HepG2 (cell line): ENCODE results near the gene EFNA4. TPM values are rescaled to one million over a fixed set of nuclear protein-coding genes. Genes with fewer than 3 reads are reported as not detected.

ENCODE experiments used
- BCL6 ChIP-seq: IDR thresholded peaks from 2 replicates; pipeline ENCODE4 v1.6.1; 2016; ENCODE audit warnings: missing genetic modification reagents, missing compliant biosample characterization
- MED1 ChIP-seq: sonication (generic); formaldehyde crosslinking; IDR thresholded peaks from 2 replicates; pipeline ENCODE4 v1.4.0; 2020; ENCODE audit warnings: missing genetic modification reagents
- SALL2 ChIP-seq: sonication (generic); formaldehyde crosslinking; IDR thresholded peaks from 2 replicates; pipeline ENCODE4 v1.8.1; 2023; ENCODE audit warnings: mild to moderate bottlenecking, missing genetic modification reagents, inconsistent platforms
- SMARCC2 ChIP-seq: fragments of 450-650 bp; IDR thresholded peaks from 2 replicates; pipeline ENCODE4 v1.6.1; 2017; ENCODE audit warnings: antibody characterized with exemption, mild to moderate bottlenecking
- ZNF446 ChIP-seq: sonication (generic); formaldehyde crosslinking; IDR thresholded peaks from 2 replicates; pipeline ENCODE4 v1.5.0; 2020; ENCODE audit warnings: mild to moderate bottlenecking, missing genetic modification reagents
- ZNF788 ChIP-seq: sonication (generic); formaldehyde crosslinking; IDR thresholded peaks from 2 replicates; pipeline ENCODE4 v1.5.0; 2020; ENCODE audit warnings: mild to moderate bottlenecking, missing genetic modification reagents, borderline replicate concordance
- polyA plus RNA-seq, 8 experiments: library from polyadenylated mRNA; depleted of rRNA in 3 of 8; stranded (reverse) in 7 of 8; unstranded in 1 of 8; fragments of >200 nt; fragmentation: Illumina TruSeq in 4 of 8; extraction: Trizol in 4 of 8; gene quantifications; 2 replicates each; pipeline versions ENCODE4 v1.2.1 to v1.2.3, GENCODE V29; 2011 to 2016; ENCODE audit warnings: low read depth in 4 of 8, missing spikeins in 1 of 8, mixed read lengths in 1 of 8; ENCODE audit not compliant: insufficient read depth in 1 of 8
- total RNA-seq, 5 experiments: library from RNA; depleted of rRNA; stranded (reverse); fragments of >200 nt; fragmentation: Illumina TruSeq; extraction: Trizol; gene quantifications; 2 replicates each; pipeline ENCODE4 v1.2.3, GENCODE V29; 2016; ENCODE audit warnings: low read depth in 1 of 5
- TF ChIP-seq, protein P1 (sequence below), 2 experiments: IDR thresholded peaks; 2 replicates each; pipeline ENCODE4 v1.6.1; 2011 to 2012; ENCODE audit warnings: low read length in 2 of 2, borderline replicate concordance in 1 of 2, low read depth in 1 of 2, mild to moderate bottlenecking in 1 of 2, moderate library complexity in 1 of 2
- TF ChIP-seq, protein P2 (sequence below): sonication (generic); formaldehyde crosslinking; conservative IDR thresholded peaks from 2 replicates; pipeline ENCODE4 v1.4.0; 2020; ENCODE audit warnings: missing genetic modification reagents
- TF ChIP-seq, protein P3 (sequence below): sonication (generic); formaldehyde crosslinking; IDR thresholded peaks from 2 replicates; pipeline ENCODE4 v1.5.1; 2020; ENCODE audit warnings: mild to moderate bottlenecking, missing genetic modification reagents, moderate library complexity
- TF ChIP-seq, protein P4 (sequence below): sonication (generic); formaldehyde crosslinking; IDR thresholded peaks from 2 replicates; pipeline ENCODE4 v1.8.1; 2023; ENCODE audit warnings: mild to moderate bottlenecking, missing genetic modification reagents
- TF ChIP-seq, protein P5 (sequence below): sonication (generic); formaldehyde crosslinking; IDR thresholded peaks from 2 replicates; pipeline ENCODE4 v1.9.0; 2021; ENCODE audit warnings: missing genetic modification reagents, borderline replicate concordance
- TF ChIP-seq, protein P6 (sequence below), 2 experiments: fragments of 450-650 bp in 1 of 2; sonication (generic) in 1 of 2; formaldehyde crosslinking; IDR thresholded peaks; 2 replicates each; pipeline versions ENCODE4 v1.5.0 to v1.8.0; 2020 to 2022; ENCODE audit warnings: mild to moderate bottlenecking in 1 of 2, missing genetic modification reagents in 1 of 2

The EFNA4 gene
- total and polyA plus RNA-seq, 2 of the 13 experiments (the other 11 are each of a cell fraction or from before 2014, with no cell fraction given), result 12.0 to 17.2 TPM

DNA sequence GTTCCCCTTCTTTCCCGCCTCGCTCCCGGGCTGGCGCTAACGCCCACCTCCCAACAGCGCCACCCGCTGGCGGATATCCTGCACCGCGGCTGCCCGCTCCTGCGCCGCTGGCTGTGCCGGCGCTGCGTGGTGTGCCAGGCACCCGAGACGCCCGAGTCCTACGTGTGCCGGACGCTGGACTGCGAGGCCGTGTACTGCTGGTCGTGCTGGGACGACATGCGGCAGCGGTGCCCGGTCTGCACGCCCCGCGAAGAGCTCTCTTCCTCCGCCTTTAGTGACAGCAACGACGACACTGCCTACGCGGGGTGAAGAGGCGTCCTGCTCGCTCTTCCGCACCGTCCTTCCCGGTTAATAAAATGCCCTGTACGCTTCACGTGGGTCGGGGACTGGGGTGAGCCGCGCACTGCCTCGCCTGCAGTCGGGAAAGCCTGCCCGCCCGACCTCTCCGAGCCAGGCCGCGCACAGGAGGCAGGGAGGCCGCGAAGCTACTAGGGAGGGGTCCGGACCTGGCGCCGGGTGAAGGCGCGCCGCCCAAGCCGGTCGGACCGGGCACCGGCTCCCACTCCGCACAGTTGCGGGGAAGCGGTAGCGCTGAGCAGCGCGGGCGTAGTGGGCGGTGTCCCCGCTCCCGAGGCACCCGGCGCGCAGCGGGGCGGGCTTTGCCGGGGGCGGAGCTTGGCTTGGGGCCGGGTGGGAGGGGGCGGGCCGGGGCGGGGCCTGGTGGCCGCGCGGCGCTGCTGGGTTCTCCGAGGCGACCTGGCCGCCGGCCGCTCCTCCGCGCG lies 12.8 kb upstream of the EFNA4 start, which contains the start of gene ADAM15 (continued):
- TF ChIP-seq, protein P1, sequence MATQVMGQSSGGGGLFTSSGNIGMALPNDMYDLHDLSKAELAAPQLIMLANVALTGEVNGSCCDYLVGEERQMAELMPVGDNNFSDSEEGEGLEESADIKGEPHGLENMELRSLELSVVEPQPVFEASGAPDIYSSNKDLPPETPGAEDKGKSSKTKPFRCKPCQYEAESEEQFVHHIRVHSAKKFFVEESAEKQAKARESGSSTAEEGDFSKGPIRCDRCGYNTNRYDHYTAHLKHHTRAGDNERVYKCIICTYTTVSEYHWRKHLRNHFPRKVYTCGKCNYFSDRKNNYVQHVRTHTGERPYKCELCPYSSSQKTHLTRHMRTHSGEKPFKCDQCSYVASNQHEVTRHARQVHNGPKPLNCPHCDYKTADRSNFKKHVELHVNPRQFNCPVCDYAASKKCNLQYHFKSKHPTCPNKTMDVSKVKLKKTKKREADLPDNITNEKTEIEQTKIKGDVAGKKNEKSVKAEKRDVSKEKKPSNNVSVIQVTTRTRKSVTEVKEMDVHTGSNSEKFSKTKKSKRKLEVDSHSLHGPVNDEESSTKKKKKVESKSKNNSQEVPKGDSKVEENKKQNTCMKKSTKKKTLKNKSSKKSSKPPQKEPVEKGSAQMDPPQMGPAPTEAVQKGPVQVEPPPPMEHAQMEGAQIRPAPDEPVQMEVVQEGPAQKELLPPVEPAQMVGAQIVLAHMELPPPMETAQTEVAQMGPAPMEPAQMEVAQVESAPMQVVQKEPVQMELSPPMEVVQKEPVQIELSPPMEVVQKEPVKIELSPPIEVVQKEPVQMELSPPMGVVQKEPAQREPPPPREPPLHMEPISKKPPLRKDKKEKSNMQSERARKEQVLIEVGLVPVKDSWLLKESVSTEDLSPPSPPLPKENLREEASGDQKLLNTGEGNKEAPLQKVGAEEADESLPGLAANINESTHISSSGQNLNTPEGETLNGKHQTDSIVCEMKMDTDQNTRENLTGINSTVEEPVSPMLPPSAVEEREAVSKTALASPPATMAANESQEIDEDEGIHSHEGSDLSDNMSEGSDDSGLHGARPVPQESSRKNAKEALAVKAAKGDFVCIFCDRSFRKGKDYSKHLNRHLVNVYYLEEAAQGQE (IDR thresholded peaks at IDR 0.05; ENCODE audit: borderline replicate concordance in 1 of 2, low read depth in 1 of 2, low read length in 2 of 2), result no peak; a peak in 1 of 4 replicates
- TF ChIP-seq, protein P2, sequence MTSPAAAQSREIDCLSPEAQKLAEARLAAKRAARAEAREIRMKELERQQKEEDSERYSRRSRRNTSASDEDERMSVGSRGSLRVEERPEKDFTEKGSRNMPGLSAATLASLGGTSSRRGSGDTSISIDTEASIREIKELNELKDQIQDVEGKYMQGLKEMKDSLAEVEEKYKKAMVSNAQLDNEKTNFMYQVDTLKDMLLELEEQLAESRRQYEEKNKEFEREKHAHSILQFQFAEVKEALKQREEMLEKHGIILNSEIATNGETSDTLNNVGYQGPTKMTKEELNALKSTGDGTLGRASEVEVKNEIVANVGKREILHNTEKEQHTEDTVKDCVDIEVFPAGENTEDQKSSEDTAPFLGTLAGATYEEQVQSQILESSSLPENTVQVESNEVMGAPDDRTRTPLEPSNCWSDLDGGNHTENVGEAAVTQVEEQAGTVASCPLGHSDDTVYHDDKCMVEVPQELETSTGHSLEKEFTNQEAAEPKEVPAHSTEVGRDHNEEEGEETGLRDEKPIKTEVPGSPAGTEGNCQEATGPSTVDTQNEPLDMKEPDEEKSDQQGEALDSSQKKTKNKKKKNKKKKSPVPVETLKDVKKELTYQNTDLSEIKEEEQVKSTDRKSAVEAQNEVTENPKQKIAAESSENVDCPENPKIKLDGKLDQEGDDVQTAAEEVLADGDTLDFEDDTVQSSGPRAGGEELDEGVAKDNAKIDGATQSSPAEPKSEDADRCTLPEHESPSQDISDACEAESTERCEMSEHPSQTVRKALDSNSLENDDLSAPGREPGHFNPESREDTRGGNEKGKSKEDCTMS (CRISPR knock-in tag), result no peak
- TF ChIP-seq, protein P3, sequence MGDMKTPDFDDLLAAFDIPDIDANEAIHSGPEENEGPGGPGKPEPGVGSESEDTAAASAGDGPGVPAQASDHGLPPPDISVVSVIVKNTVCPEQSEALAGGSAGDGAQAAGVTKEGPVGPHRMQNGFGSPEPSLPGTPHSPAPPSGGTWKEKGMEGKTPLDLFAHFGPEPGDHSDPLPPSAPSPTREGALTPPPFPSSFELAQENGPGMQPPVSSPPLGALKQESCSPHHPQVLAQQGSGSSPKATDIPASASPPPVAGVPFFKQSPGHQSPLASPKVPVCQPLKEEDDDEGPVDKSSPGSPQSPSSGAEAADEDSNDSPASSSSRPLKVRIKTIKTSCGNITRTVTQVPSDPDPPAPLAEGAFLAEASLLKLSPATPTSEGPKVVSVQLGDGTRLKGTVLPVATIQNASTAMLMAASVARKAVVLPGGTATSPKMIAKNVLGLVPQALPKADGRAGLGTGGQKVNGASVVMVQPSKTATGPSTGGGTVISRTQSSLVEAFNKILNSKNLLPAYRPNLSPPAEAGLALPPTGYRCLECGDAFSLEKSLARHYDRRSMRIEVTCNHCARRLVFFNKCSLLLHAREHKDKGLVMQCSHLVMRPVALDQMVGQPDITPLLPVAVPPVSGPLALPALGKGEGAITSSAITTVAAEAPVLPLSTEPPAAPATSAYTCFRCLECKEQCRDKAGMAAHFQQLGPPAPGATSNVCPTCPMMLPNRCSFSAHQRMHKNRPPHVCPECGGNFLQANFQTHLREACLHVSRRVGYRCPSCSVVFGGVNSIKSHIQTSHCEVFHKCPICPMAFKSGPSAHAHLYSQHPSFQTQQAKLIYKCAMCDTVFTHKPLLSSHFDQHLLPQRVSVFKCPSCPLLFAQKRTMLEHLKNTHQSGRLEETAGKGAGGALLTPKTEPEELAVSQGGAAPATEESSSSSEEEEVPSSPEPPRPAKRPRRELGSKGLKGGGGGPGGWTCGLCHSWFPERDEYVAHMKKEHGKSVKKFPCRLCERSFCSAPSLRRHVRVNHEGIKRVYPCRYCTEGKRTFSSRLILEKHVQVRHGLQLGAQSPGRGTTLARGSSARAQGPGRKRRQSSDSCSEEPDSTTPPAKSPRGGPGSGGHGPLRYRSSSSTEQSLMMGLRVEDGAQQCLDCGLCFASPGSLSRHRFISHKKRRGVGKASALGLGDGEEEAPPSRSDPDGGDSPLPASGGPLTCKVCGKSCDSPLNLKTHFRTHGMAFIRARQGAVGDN, result peak; percentile 99
- TF ChIP-seq ZNF788 (peak; percentile 83; the same call in 1 of the 2 replicates), SMARCC2 (no peak), BCL6 (CRISPR knock-in tag) (no peak), SALL2 (CRISPR knock-in tag) (peak; percentile 25; the same call in 1 of the 2 replicates), MED1 (CRISPR knock-in tag) (peak; percentile 56), ZNF446 (CRISPR knock-in tag) (no peak)
- TF ChIP-seq, protein P4, sequence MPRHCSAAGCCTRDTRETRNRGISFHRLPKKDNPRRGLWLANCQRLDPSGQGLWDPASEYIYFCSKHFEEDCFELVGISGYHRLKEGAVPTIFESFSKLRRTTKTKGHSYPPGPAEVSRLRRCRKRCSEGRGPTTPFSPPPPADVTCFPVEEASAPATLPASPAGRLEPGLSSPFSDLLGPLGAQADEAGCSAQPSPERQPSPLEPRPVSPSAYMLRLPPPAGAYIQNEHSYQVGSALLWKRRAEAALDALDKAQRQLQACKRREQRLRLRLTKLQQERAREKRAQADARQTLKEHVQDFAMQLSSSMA (CRISPR knock-in tag), result peak; percentile 73; the same call in 1 of the 2 replicates
- TF ChIP-seq, protein P5, sequence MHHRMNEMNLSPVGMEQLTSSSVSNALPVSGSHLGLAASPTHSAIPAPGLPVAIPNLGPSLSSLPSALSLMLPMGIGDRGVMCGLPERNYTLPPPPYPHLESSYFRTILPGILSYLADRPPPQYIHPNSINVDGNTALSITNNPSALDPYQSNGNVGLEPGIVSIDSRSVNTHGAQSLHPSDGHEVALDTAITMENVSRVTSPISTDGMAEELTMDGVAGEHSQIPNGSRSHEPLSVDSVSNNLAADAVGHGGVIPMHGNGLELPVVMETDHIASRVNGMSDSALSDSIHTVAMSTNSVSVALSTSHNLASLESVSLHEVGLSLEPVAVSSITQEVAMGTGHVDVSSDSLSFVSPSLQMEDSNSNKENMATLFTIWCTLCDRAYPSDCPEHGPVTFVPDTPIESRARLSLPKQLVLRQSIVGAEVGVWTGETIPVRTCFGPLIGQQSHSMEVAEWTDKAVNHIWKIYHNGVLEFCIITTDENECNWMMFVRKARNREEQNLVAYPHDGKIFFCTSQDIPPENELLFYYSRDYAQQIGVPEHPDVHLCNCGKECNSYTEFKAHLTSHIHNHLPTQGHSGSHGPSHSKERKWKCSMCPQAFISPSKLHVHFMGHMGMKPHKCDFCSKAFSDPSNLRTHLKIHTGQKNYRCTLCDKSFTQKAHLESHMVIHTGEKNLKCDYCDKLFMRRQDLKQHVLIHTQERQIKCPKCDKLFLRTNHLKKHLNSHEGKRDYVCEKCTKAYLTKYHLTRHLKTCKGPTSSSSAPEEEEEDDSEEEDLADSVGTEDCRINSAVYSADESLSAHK, result no peak
- TF ChIP-seq, protein P6, sequence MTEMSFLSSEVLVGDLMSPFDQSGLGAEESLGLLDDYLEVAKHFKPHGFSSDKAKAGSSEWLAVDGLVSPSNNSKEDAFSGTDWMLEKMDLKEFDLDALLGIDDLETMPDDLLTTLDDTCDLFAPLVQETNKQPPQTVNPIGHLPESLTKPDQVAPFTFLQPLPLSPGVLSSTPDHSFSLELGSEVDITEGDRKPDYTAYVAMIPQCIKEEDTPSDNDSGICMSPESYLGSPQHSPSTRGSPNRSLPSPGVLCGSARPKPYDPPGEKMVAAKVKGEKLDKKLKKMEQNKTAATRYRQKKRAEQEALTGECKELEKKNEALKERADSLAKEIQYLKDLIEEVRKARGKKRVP (CRISPR knock-in tag; IDR thresholded peaks at IDR 0.05), result peak in 1 of 2 experiments; percentile 12; a peak in 1 of 4 replicates
